GM21515 (cell line): Measurements from ENCODE around the gene ZBTB17.

ENCODE experiments used
- ATAC-seq: cut with Tn5 transposase; IDR thresholded peaks from one replicate; pipeline ENCODE4 v1.9.1; 2021; ENCODE audit not compliant: unreplicated experiment

Gene ZBTB17

GRCh38 chr1:15961492-15961891 lies 14.4 kb downstream of the ZBTB17 start:
- ATAC-seq: no peak

GRCh38 chr1:15960808-15961207 lies 15.1 kb downstream of the ZBTB17 start:
- ATAC-seq: no peak

GRCh38 chr1:15959827-15960446 lies 16.0 kb downstream of the ZBTB17 start:
- ATAC-seq: no peak

- ATAC-seq: no peak
Measured at GRCh38 chr1:15959424-15959823, 16.5 kb downstream of the ZBTB17 start.

GRCh38 chr1:15958793-15959192 lies 17.1 kb downstream of the ZBTB17 start:
- no peak for ATAC-seq

- no peak for ATAC-seq
Measured at GRCh38 chr1:15958111-15958510, 17.8 kb downstream of the ZBTB17 start.

- ATAC-seq: no peak
Measured at GRCh38 chr1:15957221-15958095, 18.4 kb downstream of the ZBTB17 start.

GRCh38 chr1:15956150-15956549 lies 19.8 kb downstream of the ZBTB17 start:
- no peak for ATAC-seq

GRCh38 chr1:15955552-15955951 lies 20.3 kb downstream of the ZBTB17 start:
- no peak for ATAC-seq

- no peak for ATAC-seq
Measured at GRCh38 chr1:15954316-15954715, 21.6 kb downstream of the ZBTB17 start.

GRCh38 chr1:15953791-15954241 lies 22.1 kb downstream of the ZBTB17 start:
- no peak for ATAC-seq

GRCh38 chr1:15953294-15953771 lies 22.6 kb downstream of the ZBTB17 start:
- no peak for ATAC-seq

GRCh38 chr1:15952317-15953258 lies 23.3 kb downstream of the ZBTB17 start:
- ATAC-seq: no peak

- ATAC-seq: no peak
Measured at GRCh38 chr1:15951341-15952153, 24.4 kb downstream of the ZBTB17 start.

GRCh38 chr1:15950763-15951295 lies 25.1 kb downstream of the ZBTB17 start:
- no peak for ATAC-seq

GRCh38 chr1:15950302-15950701 lies 25.6 kb downstream of the ZBTB17 start:
- ATAC-seq: no peak

- peak; percentile 62 for ATAC-seq
Measured at GRCh38 chr1:15949453-15950245, 26.3 kb downstream of the ZBTB17 start.

GRCh38 chr1:15948595-15949452 lies 27.1 kb downstream of the ZBTB17 start:
- peak; percentile 13 for ATAC-seq
